Activated naive CD8-positive, alpha-beta T cell treated with anti-CD3 and anti-CD28 coated beads, Interleukin-2, amount 50 U/mL, for 24 hours (primary cell): Measurements from ENCODE around the gene SETD1B.
A peak's percentile ranks its signal among the peaks of the same experiment; 100 is the strongest.
"Not testable (repeated sequence)": the region's sequence is repeated elsewhere in the genome, so short reads cannot be mapped to it uniquely, and the experiment has no call there.

Experiments
- ATAC-seq: fragments of 150-1000 bp; cut with Tn5 transposase; one replicate; pipeline ENCODE4 v1.10.0; 2021
- DNase-seq: peaks from one replicate; pipeline ENCODE4 v3.0.0; 2021
- H3K27ac Mint-ChIP-seq: one replicate; pipeline ENCODE4 v1.8.0; 2021; ENCODE audit warnings: mild to moderate bottlenecking, mixed read lengths
- H3K27me3 Mint-ChIP-seq: one replicate; pipeline ENCODE4 v1.8.0; 2021; ENCODE audit warnings: mixed read lengths
- H3K36me3 Mint-ChIP-seq: one replicate; pipeline ENCODE4 v1.8.0; 2021; ENCODE audit warnings: low read depth, mixed read lengths
- H3K4me1 Mint-ChIP-seq: one replicate; pipeline ENCODE4 v1.8.0; 2021; ENCODE audit warnings: mixed read lengths
- H3K4me3 Mint-ChIP-seq: one replicate; pipeline ENCODE4 v1.8.0; 2021; ENCODE audit warnings: mild to moderate bottlenecking, moderate library complexity, mixed read lengths
- H3K9me3 Mint-ChIP-seq: one replicate; pipeline ENCODE4 v1.8.0; 2021; ENCODE audit warnings: mixed read lengths

The SETD1B gene

GRCh38 chr12:121830134-121830533 lies 26.3 kb downstream of the SETD1B start:
- H3K27ac Mint-ChIP-seq: no peak overlapping the region
- no peaks in the 10 kb centered on the region for H3K27me3 Mint-ChIP-seq
- H3K4me3 Mint-ChIP-seq: no peak overlapping the region
- H3K9me3 Mint-ChIP-seq: no peaks in the 10 kb centered on the region
- DNase-seq (no peak), ATAC-seq (no peak)
- H3K4me1 Mint-ChIP-seq: peaks cover 6% of the 10 kb centered on the region
- H3K36me3 Mint-ChIP-seq: peaks cover 27% of the 10 kb centered on the region

GRCh38 chr12:121830588-121831265 lies 26.9 kb downstream of the SETD1B start:
- Mint-ChIP-seq H3K36me3 (peaks cover 26% of the 10 kb centered on the region), H3K27ac (no peak overlapping the region), H3K4me3 (no peak overlapping the region), H3K9me3 (no peaks in the 10 kb centered on the region), H3K27me3 (no peaks in the 10 kb centered on the region), H3K4me1 (peaks cover 6% of the 10 kb centered on the region)
- ATAC-seq (no peak), DNase-seq (no peak)

- peaks cover 20% of the 10 kb centered on the region for H3K36me3 Mint-ChIP-seq
These were observed 27.9 kb downstream of the SETD1B start for GRCh38 chr12:121831571-121832245.

GRCh38 chr12:121837680-121838079 lies 33.9 kb downstream of the SETD1B start:
- Mint-ChIP-seq H3K27me3 (no peaks in the 10 kb centered on the region), H3K4me3 (no peak overlapping the region), H3K9me3 (no peaks in the 10 kb centered on the region), H3K4me1 (peaks cover 20% of the 10 kb centered on the region), H3K36me3 (no peaks in the 10 kb centered on the region), H3K27ac (no peak overlapping the region)
- no peak for ATAC-seq
- DNase-seq: no peak

More at GRCh38 chr12:121831571-121832245, 27.9 kb downstream of the SETD1B start:
- Mint-ChIP-seq H3K27me3 (no peaks in the 10 kb centered on the region), H3K27ac (peak overlapping the region; percentile 27), H3K4me3 (no peak overlapping the region), H3K9me3 (no peaks in the 10 kb centered on the region), H3K4me1 (peaks cover 4% of the 10 kb centered on the region)
- DNase-seq (no peak), ATAC-seq (no peak)

GRCh38 chr12:121838126-121838525 lies 34.3 kb downstream of the SETD1B start:
- Mint-ChIP-seq H3K9me3 (no peaks in the 10 kb centered on the region), H3K4me1 (peaks cover 17% of the 10 kb centered on the region), H3K4me3 (no peak overlapping the region), H3K27ac (no peak overlapping the region), H3K27me3 (no peaks in the 10 kb centered on the region), H3K36me3 (no peaks in the 10 kb centered on the region)
- DNase-seq (no peak), ATAC-seq (no peak)

GRCh38 chr12:121839106-121839992 lies 35.5 kb downstream of the SETD1B start:
- DNase-seq (peak; percentile 100), ATAC-seq (peak; percentile 98)
- Mint-ChIP-seq H3K4me3 (peak overlapping the region; percentile 98), H3K9me3 (no peaks in the 10 kb centered on the region), H3K27me3 (no peaks in the 10 kb centered on the region), H3K36me3 (no peaks in the 10 kb centered on the region), H3K4me1 (peaks cover 17% of the 10 kb centered on the region), H3K27ac (peak overlapping the region; percentile 92)

- ATAC-seq (no peak), DNase-seq (no peak)
- no peaks in the 10 kb centered on the region for H3K36me3 Mint-ChIP-seq
- H3K27ac Mint-ChIP-seq: peak overlapping the region; percentile 92
- peaks cover 17% of the 10 kb centered on the region for H3K4me1 Mint-ChIP-seq
- H3K4me3 Mint-ChIP-seq: peak overlapping the region; percentile 98
- H3K9me3 Mint-ChIP-seq: no peaks in the 10 kb centered on the region
- no peaks in the 10 kb centered on the region for H3K27me3 Mint-ChIP-seq
These were observed 36.4 kb downstream of the SETD1B start for GRCh38 chr12:121839993-121840761.

- no peak overlapping the region for H3K27ac Mint-ChIP-seq
These were observed 39.6 kb downstream of the SETD1B start for GRCh38 chr12:121843236-121843982.

GRCh38 chr12:121845701-121846100 lies 41.9 kb downstream of the SETD1B start:
- Mint-ChIP-seq H3K4me3 (no peak overlapping the region), H3K27ac (no peak overlapping the region)

More at GRCh38 chr12:121843236-121843982, 39.6 kb downstream of the SETD1B start:
- no peak overlapping the region for H3K4me3 Mint-ChIP-seq
- DNase-seq (no peak), ATAC-seq (no peak)
- no peaks in the 10 kb centered on the region for H3K27me3 Mint-ChIP-seq
- H3K9me3 Mint-ChIP-seq: no peaks in the 10 kb centered on the region
- peaks cover 17% of the 10 kb centered on the region for H3K4me1 Mint-ChIP-seq
- no peaks in the 10 kb centered on the region for H3K36me3 Mint-ChIP-seq

GRCh38 chr12:121849211-121849610 lies 45.4 kb downstream of the SETD1B start:
- ATAC-seq (no peak), DNase-seq (no peak)
- Mint-ChIP-seq H3K27me3 (no peaks in the 10 kb centered on the region), H3K4me3 (no peak overlapping the region), H3K9me3 (no peaks in the 10 kb centered on the region), H3K27ac (no peak overlapping the region), H3K36me3 (no peaks in the 10 kb centered on the region), H3K4me1 (no peaks in the 10 kb centered on the region)

More at GRCh38 chr12:121845701-121846100, 41.9 kb downstream of the SETD1B start:
- H3K36me3 Mint-ChIP-seq: no peaks in the 10 kb centered on the region
- DNase-seq (no peak), ATAC-seq (no peak)
- H3K4me1 Mint-ChIP-seq: no peaks in the 10 kb centered on the region
- no peaks in the 10 kb centered on the region for H3K9me3 Mint-ChIP-seq
- H3K27me3 Mint-ChIP-seq: no peaks in the 10 kb centered on the region

- Mint-ChIP-seq H3K4me3 (no peak overlapping the region), H3K4me1 (no peaks in the 10 kb centered on the region), H3K27ac (no peak overlapping the region), H3K9me3 (no peaks in the 10 kb centered on the region), H3K27me3 (no peaks in the 10 kb centered on the region), H3K36me3 (no peaks in the 10 kb centered on the region)
- no peak for ATAC-seq
- no peak for DNase-seq
These were observed 45.9 kb downstream of the SETD1B start for GRCh38 chr12:121849665-121850064.

GRCh38 chr12:121852392-121852791 lies 48.6 kb downstream of the SETD1B start:
- H3K27ac Mint-ChIP-seq, H3K4me3 Mint-ChIP-seq, ATAC-seq, H3K4me1 Mint-ChIP-seq, DNase-seq, H3K36me3 Mint-ChIP-seq, H3K9me3 Mint-ChIP-seq, H3K27me3 Mint-ChIP-seq: not testable (repeated sequence)

GRCh38 chr12:121857322-121858246 lies 53.8 kb downstream of the SETD1B start:
- Mint-ChIP-seq H3K27me3 (no peaks in the 10 kb centered on the region), H3K4me1 (no peaks in the 10 kb centered on the region), H3K36me3 (no peaks in the 10 kb centered on the region), H3K27ac (no peak overlapping the region), H3K9me3 (no peaks in the 10 kb centered on the region), H3K4me3 (no peak overlapping the region)
- DNase-seq (no peak), ATAC-seq (no peak)
